ENCODE measurements around the gene FAM193B. TPM values are rescaled to one million over a fixed set of nuclear protein-coding genes. Genes with fewer than 3 reads are reported as not detected.

The FAM193B gene
- total RNA-seq, 1 donor from 2014 or later, result 29.5 TPM

GRCh38 chr5:177482359-177482795 lies 72.0 kb downstream of the FAM193B start:
- intact Hi-C loops (cut with DNase I), result no loop called here
- ATAC-seq (no peak), DNase-seq (ENCODE audit: missing footprints) (no peak)

GRCh38 chr5:177479774-177480173 lies 74.6 kb downstream of the FAM193B start:
- peak; percentile 13 for ATAC-seq
- intact Hi-C loops (cut with DNase I), result loop anchor here (1.0 kb wide), 1 partner anchor 17 kb away; no protein-coding TSS in a partner anchor
- no peak for DNase-seq (ENCODE audit: missing footprints)

GRCh38 chr5:177478711-177479646 lies 75.4 kb downstream of the FAM193B start:
- intact Hi-C loops (cut with DNase I), result loop anchor here (1.0 kb wide), 1 partner anchor 17 kb away; no protein-coding TSS in a partner anchor
- peak; percentile 93 for ATAC-seq
- DNase-seq (ENCODE audit: missing footprints), result peak; percentile 93

- ATAC-seq (no peak), DNase-seq (ENCODE audit: missing footprints) (no peak)
- intact Hi-C loops (cut with DNase I), result no loop called here
Measured at GRCh38 chr5:177477701-177478477, 76.5 kb downstream of the FAM193B start.

GRCh38 chr5:177476531-177477233 lies 77.7 kb downstream of the FAM193B start:
- DNase-seq (ENCODE audit: missing footprints) (no peak), ATAC-seq (no peak)
- intact Hi-C loops (cut with DNase I), result no loop called here

GRCh38 chr5:177475563-177476427 lies 78.6 kb downstream of the FAM193B start:
- ATAC-seq (no peak), DNase-seq (ENCODE audit: missing footprints) (no peak)
- intact Hi-C loops (cut with DNase I), result no loop called here

- intact Hi-C loops (cut with DNase I), result no loop called here
- DNase-seq (ENCODE audit: missing footprints), result no peak
- no peak for ATAC-seq
Measured at GRCh38 chr5:177474846-177475562, 79.4 kb downstream of the FAM193B start.

- no peak for DNase-seq (ENCODE audit: missing footprints)
- intact Hi-C loops (cut with DNase I), result no loop called here
Measured at GRCh38 chr5:177474002-177474476, 80.3 kb downstream of the FAM193B start.

GRCh38 chr5:177473443-177474001 lies 80.8 kb downstream of the FAM193B start, which contains the start of gene DBN1:
Gene DBN1, minus strand, starts transcription at chr5:177473634. Its CDS starts 113 bp downstream, at chr5:177473521.
- peak; percentile 34 for ATAC-seq
- DNase-seq (ENCODE audit: missing footprints), result no peak
- intact Hi-C loops (cut with DNase I), result no loop called here

More at GRCh38 chr5:177474002-177474476, 80.3 kb downstream of the FAM193B start:
- ATAC-seq, result no peak

GRCh38 chr5:177472460-177473442 lies 81.6 kb downstream of the FAM193B start:
- no peak for ATAC-seq
- no peak for DNase-seq (ENCODE audit: missing footprints)
- intact Hi-C loops (cut with DNase I), result no loop called here

GRCh38 chr5:177471610-177472356 lies 82.6 kb downstream of the FAM193B start:
- intact Hi-C loops (cut with DNase I), result loop anchor here (2.0 kb wide), 1 partner anchor 15 kb away; no protein-coding TSS in a partner anchor
- peak; percentile 84 for DNase-seq (ENCODE audit: missing footprints)
- ATAC-seq, result peak; percentile 62

GRCh38 chr5:177470759-177471536 lies 83.4 kb downstream of the FAM193B start:
- no peak for ATAC-seq
- no peak for DNase-seq (ENCODE audit: missing footprints)
- intact Hi-C loops (cut with DNase I), result loop anchor here (2.0 kb wide), 1 partner anchor 14 kb away; no protein-coding TSS in a partner anchor
